HG03064 (cell line): ENCODE measurements around the gene AMZ2.
"Not testable (repeated sequence)": the region's sequence is repeated elsewhere in the genome, so short reads cannot be mapped to it uniquely, and the experiment has no call there.

ENCODE experiments used
- ATAC-seq: cut with Tn5 transposase; IDR thresholded peaks from one replicate; pipeline ENCODE4 v1.9.1; 2021; ENCODE audit warnings: low read depth; ENCODE audit not compliant: unreplicated experiment

AMZ2 gene, protein sequence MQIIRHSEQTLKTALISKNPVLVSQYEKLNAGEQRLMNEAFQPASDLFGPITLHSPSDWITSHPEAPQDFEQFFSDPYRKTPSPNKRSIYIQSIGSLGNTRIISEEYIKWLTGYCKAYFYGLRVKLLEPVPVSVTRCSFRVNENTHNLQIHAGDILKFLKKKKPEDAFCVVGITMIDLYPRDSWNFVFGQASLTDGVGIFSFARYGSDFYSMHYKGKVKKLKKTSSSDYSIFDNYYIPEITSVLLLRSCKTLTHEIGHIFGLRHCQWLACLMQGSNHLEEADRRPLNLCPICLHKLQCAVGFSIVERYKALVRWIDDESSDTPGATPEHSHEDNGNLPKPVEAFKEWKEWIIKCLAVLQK

GRCh38 chr17:68247445-68248198, at the start of gene AMZ2:
Gene AMZ2, plus strand, starts transcription at chr17:68248043. Its CDS starts 2,145 bp downstream, at chr17:68250188.
- peak; percentile 85 for ATAC-seq

GRCh38 chr17:68198931-68199836, 48.7 kb upstream of the AMZ2 start:
- ATAC-seq = no peak

GRCh38 chr17:68199837-68200688, 47.8 kb upstream of the AMZ2 start:
- ATAC-seq = no peak

GRCh38 chr17:68200689-68201417, 47.0 kb upstream of the AMZ2 start:
- no peak for ATAC-seq

DNA sequence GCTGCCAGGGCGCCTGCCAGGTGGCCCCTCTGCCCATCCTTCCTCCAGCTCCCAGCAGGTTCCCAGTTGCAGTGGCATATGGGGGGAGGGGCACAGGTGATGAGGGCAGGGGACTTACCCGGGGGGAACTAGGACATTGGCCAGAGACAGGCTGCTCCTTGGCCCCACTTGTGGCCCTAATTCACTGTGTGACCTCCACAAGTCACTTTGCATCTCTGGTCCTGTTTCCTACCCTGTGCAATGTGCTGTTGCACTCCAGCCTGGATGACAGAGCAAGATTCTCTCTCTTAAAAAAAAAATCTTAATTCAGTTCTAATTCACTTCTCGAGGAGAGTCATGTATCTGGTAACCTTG, 46.4 kb upstream of the AMZ2 start:
- ATAC-seq = not testable (repeated sequence)

- ATAC-seq = not testable (repeated sequence)
Observed at GRCh38 chr17:68202321-68202720, 45.5 kb upstream of the AMZ2 start.

GRCh38 chr17:68204736-68205135, 43.1 kb upstream of the AMZ2 start:
- no peak for ATAC-seq

DNA sequence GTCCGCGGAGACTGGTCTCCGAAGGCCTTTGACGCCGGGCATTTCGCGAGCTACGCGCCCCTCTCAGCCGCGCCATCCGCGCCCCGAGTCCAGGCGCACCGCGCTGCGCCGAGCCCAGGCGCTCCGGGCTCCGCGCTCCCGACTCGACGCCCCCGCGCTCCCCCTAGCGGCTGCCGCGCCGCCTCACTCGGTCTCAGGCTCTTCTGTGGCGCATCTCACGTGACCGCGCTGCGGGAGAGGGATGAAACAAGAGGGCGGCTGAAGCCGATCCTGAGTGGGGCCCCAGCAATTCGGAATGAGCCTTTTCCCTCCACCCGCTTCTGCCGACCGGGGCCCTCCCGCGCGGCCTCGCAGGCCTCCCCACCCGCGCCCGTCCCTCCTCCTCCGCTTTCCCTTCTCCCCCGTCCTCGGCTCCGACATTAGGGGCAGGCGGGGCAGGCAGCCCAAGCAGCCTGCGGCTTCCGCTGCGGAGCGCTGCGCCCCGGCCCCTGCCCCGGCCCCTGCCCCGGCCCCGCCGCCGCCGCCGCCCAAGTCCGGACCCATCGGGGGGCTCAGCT, 42.5 kb upstream of the AMZ2 start:
- peak; percentile 91 for ATAC-seq

DNA sequence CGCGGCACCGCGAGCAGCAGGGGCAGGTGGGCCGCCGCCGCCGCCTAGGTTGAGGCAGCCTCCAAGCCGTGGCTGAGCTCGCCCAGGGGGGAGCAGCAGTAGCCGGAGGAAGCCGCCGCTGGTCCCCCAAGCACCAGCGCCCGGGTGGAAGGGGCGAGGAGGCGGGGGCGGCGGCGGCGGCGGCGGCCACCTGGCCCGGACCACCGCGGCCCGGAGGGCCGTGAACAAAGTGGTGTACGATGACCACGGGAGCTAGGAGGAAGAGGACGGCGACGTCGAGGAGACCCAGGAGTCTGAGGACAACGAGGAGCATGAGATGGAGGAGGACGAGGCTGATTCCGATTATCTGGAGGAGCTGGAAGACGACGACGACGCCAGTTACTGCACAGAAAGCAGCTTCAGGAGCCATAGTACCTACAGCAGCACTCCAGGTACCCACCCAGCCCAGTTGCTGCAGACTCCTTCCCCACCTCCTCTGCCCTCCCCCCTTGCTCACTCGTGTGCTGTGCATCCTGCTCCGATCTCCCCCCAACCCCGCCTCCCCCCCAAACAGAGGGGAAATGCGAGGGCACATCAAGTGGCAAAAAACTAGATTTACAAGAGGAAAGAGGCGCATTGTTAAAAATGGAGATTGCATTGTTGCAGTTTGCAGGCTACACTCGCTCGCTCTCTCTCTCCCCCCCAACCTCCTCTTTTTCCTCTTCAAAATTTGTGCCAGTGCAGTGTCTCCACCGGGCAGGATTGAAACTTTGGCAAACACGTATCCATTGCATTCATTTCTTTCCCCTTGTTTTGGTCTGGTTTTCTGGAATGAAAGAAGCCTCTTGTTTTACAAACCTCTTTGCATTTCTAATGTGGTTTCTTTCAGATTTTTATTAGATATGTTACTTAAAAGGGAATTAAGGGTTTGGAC, 41.8 kb upstream of the AMZ2 start:
- ATAC-seq = no peak

- ATAC-seq = no peak
Observed at GRCh38 chr17:68207651-68208253, 40.1 kb upstream of the AMZ2 start.

- not testable (repeated sequence) for ATAC-seq
Observed at GRCh38 chr17:68208651-68209050, 39.2 kb upstream of the AMZ2 start.

GRCh38 chr17:68209191-68209900, 38.5 kb upstream of the AMZ2 start:
- ATAC-seq = not testable (repeated sequence)

GRCh38 chr17:68210570-68211315, 37.1 kb upstream of the AMZ2 start:
- no peak for ATAC-seq

DNA sequence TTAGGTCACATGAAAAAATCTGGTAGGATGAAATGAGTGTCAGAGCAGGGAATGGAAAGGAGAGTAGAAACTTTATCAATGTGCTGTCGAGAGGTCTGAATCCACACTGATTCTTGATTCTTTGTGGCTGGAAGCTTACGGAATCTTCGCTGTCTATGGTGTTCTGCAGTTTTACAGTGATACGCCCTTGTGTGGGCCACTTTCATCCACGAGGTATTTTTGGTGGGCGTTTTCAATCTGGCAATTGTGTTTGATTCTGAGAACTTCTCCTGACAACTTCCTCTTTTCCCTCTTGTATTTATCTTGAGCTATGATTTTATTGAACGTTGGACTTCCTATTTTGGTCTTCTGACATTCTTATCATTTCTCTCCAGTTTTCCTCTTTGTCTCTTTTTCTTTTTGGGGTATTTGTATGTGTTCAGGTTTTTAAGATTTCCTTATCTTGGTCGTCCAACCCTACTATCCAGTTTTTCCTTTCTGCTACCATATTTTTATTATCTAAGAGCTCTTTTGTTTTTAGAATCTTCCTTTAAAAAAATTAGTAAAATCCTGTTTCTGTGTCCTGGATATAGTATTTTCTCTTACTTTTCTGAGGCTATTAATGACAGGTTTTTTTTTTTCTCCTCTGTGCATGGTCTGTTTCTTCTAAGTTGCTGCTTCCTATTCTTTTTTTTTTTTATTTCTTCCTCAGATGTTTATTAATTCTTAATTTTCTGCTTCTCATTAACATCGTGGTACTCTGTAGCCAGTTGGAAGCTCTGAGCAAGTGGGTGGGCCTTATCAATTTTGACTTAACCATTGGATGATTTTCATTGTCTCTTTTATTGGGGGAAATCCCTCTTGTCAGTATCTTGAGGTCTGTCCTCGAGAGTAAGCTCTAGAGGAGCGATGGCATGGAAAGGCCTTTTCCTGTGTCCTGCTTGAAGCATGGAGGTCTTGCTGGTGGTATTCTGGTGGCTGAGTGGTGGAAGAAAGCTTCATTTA, 34.1 kb upstream of the AMZ2 start:
- not testable (repeated sequence) for ATAC-seq

- ATAC-seq = not testable (repeated sequence)
Observed at GRCh38 chr17:68215453-68215852, 32.4 kb upstream of the AMZ2 start.
